Suprapubic skin (tissue), 4 donors: ENCODE measurements around the gene FARS2. TPM values are rescaled to one million over a fixed set of nuclear protein-coding genes. Genes with fewer than 3 reads are reported as not detected.

Experiments used
- DNase-seq, 2 donors: peaks; one replicate each; pipeline ENCODE4 v3.0.0-alpha.2; 2019; ENCODE audit warnings: low spot score in 2 of 2
- H3K27ac ChIP-seq: fragments of 200-600 bp; sonication (generic); one replicate; pipeline ENCODE4 v1.5.1; 2019
- H3K27me3 ChIP-seq: fragments of 200-600 bp; sonication (generic); one replicate; pipeline ENCODE4 v1.5.1; 2019
- H3K36me3 ChIP-seq: fragments of 200-600 bp; sonication (generic); one replicate; pipeline ENCODE4 v1.5.1; 2019
- H3K4me1 ChIP-seq: fragments of 200-600 bp; sonication (generic); one replicate; pipeline ENCODE4 v1.5.1; 2019
- H3K4me3 ChIP-seq: fragments of 200-600 bp; sonication (generic); one replicate; pipeline ENCODE4 v1.5.1; 2019; ENCODE audit warnings: mild to moderate bottlenecking
- H3K9me3 ChIP-seq: fragments of 200-600 bp; sonication (generic); one replicate; pipeline ENCODE4 v1.5.1; 2019
- CTCF ChIP-seq, 2 donors: fragments of 200-600 bp in 1 of 2; fragments of 450-650 bp in 1 of 2; sonication (generic) in 1 of 2; IDR thresholded peaks; one replicate each; pipeline ENCODE4 v1.5.1; 2016 to 2019; ENCODE audit warnings: antibody characterized with exemption in 2 of 2, mild to moderate bottlenecking in 1 of 2, moderate library complexity in 1 of 2
- EP300 ChIP-seq: sonication (generic); formaldehyde crosslinking; IDR thresholded peaks from one replicate; pipeline ENCODE4 v1.6.1; 2017; ENCODE audit warnings: antibody characterized with exemption
- POLR2A ChIP-seq, 2 donors: fragments of 450-650 bp; IDR thresholded peaks; one replicate each; pipeline ENCODE4 v1.6.1; 2017; ENCODE audit warnings: antibody characterized with exemption in 2 of 2, mild to moderate bottlenecking in 2 of 2, moderate library complexity in 2 of 2
- POLR2AphosphoS5 ChIP-seq, 3 donors: sonication (generic); formaldehyde crosslinking; IDR thresholded peaks; one replicate each; pipeline ENCODE4 v1.6.1; 2017; ENCODE audit warnings: antibody characterized with exemption in 3 of 3
- WGBS: methylation state at CpG from one replicate; pipeline ENCODE4 v1.1.5; 2018; 5-methylcytosine and 5-hydroxymethylcytosine counted together
- total RNA-seq, 4 donors: library from RNA; depleted of rRNA; stranded (reverse); fragments of >200 nt; gene quantifications; one replicate each; pipeline ENCODE4 v1.1.0, GENCODE V29; 2016

FARS2 gene
- total RNA-seq, 4 donors from 2014 or later, result 15.0 to 22.4 (median 20.1) TPM

- WGBS, result 59% methylated on average over 2 of the region's 2 CpGs
- Histone ChIP-seq H3K27me3 (no peaks in the 10 kb centered on the region), H3K9me3 (no peaks in the 10 kb centered on the region), H3K36me3 (no peaks in the 10 kb centered on the region), H3K4me3 (no peak overlapping the region), H3K4me1 (peaks cover 6% of the 10 kb centered on the region), H3K27ac (no peak overlapping the region)
- TF ChIP-seq CTCF (IDR thresholded peaks at IDR 0.05) (no peak), EP300 (no peak), POLR2A (IDR thresholded peaks at IDR 0.05) (no peak), POLR2AphosphoS5 (IDR thresholded peaks at IDR 0.05) (no peak)
- no peak for DNase-seq
Observed at GRCh38 chr6:5747379-5747778, 486.1 kb downstream of the FARS2 start.

- no peak for TF ChIP-seq POLR2AphosphoS5 (IDR thresholded peaks at IDR 0.05)
- TF ChIP-seq CTCF (IDR thresholded peaks at IDR 0.05), result no peak
- TF ChIP-seq EP300, result no peak
- no peak for TF ChIP-seq POLR2A (IDR thresholded peaks at IDR 0.05)
- H3K36me3 ChIP-seq, result no peaks in the 10 kb centered on the region
- no peaks in the 10 kb centered on the region for H3K9me3 ChIP-seq
- DNase-seq, result no peak
- H3K27me3 ChIP-seq, result no peaks in the 10 kb centered on the region
- peaks cover 6% of the 10 kb centered on the region for H3K4me1 ChIP-seq
- H3K4me3 ChIP-seq, result no peak overlapping the region
- 93% methylated on average over 4 of the region's 6 CpGs for WGBS
- no peak overlapping the region for H3K27ac ChIP-seq
Observed at GRCh38 chr6:5749016-5749650, 487.8 kb downstream of the FARS2 start.

GRCh38 chr6:5749651-5750215 lies 488.4 kb downstream of the FARS2 start:
- TF ChIP-seq CTCF (IDR thresholded peaks at IDR 0.05) (no peak), POLR2AphosphoS5 (IDR thresholded peaks at IDR 0.05) (no peak), EP300 (no peak)
- H3K27me3 ChIP-seq, result no peaks in the 10 kb centered on the region
- 91% methylated on average over 5 of the region's 9 CpGs for WGBS
- H3K4me3 ChIP-seq, result no peak overlapping the region
- no peak for DNase-seq
- no peak overlapping the region for H3K27ac ChIP-seq
- no peaks in the 10 kb centered on the region for H3K36me3 ChIP-seq
- H3K4me1 ChIP-seq, result peaks cover 6% of the 10 kb centered on the region
- no peaks in the 10 kb centered on the region for H3K9me3 ChIP-seq

GRCh38 chr6:5751525-5752390 lies 490.4 kb downstream of the FARS2 start:
- peaks cover 6% of the 10 kb centered on the region for H3K4me1 ChIP-seq
- H3K4me3 ChIP-seq, result no peak overlapping the region
- H3K27me3 ChIP-seq, result no peaks in the 10 kb centered on the region
- H3K27ac ChIP-seq, result no peak overlapping the region
- 80% methylated on average over 9 of the region's 9 CpGs for WGBS
- no peaks in the 10 kb centered on the region for H3K9me3 ChIP-seq
- TF ChIP-seq CTCF (IDR thresholded peaks at IDR 0.05) (no peak), POLR2A (IDR thresholded peaks at IDR 0.05) (no peak), EP300 (no peak), POLR2AphosphoS5 (IDR thresholded peaks at IDR 0.05) (no peak)
- H3K36me3 ChIP-seq, result no peaks in the 10 kb centered on the region
- DNase-seq, result no peak

GRCh38 chr6:5752391-5752680 lies 491.0 kb downstream of the FARS2 start:
- no peaks in the 10 kb centered on the region for H3K9me3 ChIP-seq
- DNase-seq, result no peak
- no peak overlapping the region for H3K27ac ChIP-seq
- H3K4me1 ChIP-seq, result peaks cover 6% of the 10 kb centered on the region
- H3K36me3 ChIP-seq, result no peaks in the 10 kb centered on the region
- TF ChIP-seq EP300, result no peak
- no peak for TF ChIP-seq CTCF (IDR thresholded peaks at IDR 0.05)
- no peak for TF ChIP-seq POLR2AphosphoS5 (IDR thresholded peaks at IDR 0.05)
- no peak for TF ChIP-seq POLR2A (IDR thresholded peaks at IDR 0.05)
- H3K4me3 ChIP-seq, result no peak overlapping the region
- H3K27me3 ChIP-seq, result no peaks in the 10 kb centered on the region
- 78% methylated on average over 5 of the region's 5 CpGs for WGBS
